ENCODE measurements around the gene HDAC4. TPM values are rescaled to one million over a fixed set of nuclear protein-coding genes. Genes with fewer than 3 reads are reported as not detected.
A peak's percentile ranks its signal among the peaks of the same experiment; 100 is the strongest.

HDAC4 gene
- total RNA-seq, 4 donors from 2014 or later: 68.0 to 123 (median 86.5) TPM

DNA sequence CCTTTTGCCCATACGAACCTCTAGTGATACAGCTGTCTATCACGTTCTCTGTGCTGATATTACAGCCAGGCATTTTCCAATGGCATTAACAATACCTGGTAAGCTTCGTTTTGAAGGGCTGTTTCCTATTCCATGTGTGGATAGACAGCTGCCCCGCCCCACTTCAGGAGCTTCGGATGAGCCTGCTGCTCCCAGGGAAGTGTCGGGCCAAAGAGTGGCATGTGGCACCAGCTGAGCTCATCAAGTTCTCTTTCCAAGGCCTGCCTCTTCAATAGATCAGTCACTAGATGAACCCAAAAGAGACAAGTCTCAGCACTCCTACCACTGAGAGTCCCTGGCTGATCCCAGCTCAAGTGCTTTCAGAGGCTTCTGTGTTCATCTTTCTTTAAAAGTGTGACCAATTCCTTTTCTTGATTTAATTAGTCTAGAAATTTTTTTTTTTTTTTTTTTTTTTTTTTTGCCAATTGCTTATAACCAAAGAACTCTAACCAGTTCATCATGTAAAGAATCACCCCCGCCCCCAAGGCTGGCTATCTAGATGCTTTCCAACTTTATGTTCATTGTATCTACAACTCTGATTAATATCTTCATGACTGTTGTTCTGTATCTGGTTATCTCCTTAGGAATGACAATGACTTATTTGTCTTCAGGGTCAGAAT lies 46.6 kb downstream of the HDAC4 start:
- H3K4me1 ChIP-seq: peaks cover 0 to 13% (median 3%) of the 10 kb centered on the region in 4 donors
- H3K27ac ChIP-seq: no peak overlapping the region
- TF ChIP-seq EP300 (IDR thresholded peaks at IDR 0.05) (no peak), POLR2A (IDR thresholded peaks at IDR 0.05) (no peak)
- TF ChIP-seq, protein P1, sequence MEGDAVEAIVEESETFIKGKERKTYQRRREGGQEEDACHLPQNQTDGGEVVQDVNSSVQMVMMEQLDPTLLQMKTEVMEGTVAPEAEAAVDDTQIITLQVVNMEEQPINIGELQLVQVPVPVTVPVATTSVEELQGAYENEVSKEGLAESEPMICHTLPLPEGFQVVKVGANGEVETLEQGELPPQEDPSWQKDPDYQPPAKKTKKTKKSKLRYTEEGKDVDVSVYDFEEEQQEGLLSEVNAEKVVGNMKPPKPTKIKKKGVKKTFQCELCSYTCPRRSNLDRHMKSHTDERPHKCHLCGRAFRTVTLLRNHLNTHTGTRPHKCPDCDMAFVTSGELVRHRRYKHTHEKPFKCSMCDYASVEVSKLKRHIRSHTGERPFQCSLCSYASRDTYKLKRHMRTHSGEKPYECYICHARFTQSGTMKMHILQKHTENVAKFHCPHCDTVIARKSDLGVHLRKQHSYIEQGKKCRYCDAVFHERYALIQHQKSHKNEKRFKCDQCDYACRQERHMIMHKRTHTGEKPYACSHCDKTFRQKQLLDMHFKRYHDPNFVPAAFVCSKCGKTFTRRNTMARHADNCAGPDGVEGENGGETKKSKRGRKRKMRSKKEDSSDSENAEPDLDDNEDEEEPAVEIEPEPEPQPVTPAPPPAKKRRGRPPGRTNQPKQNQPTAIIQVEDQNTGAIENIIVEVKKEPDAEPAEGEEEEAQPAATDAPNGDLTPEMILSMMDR (IDR thresholded peaks at IDR 0.05): no peak
- H3K4me3 ChIP-seq: no peak overlapping the region
- H3K36me3 ChIP-seq: peaks cover 0 to 35% (median 0%) of the 10 kb centered on the region in 3 donors
- H3K9me3 ChIP-seq: peaks cover 0 to 6% (median 2%) of the 10 kb centered on the region in 4 donors
- H3K27me3 ChIP-seq: no peaks in the 10 kb centered on the region
- 93 to 98% methylated on average over 7 of the region's 7 CpGs for WGBS, 2 donors
- DNase-seq (ENCODE audit: low spot score in 2 of 2): no peak

GRCh38 chr2:239353692-239354091 lies 47.1 kb downstream of the HDAC4 start:
- TF ChIP-seq EP300 (IDR thresholded peaks at IDR 0.05): no peak
- H3K9me3 ChIP-seq: peaks cover 0 to 6% (median 2%) of the 10 kb centered on the region in 4 donors
- no peak overlapping the region for H3K4me3 ChIP-seq
- DNase-seq (ENCODE audit: low spot score in 2 of 2): no peak
- H3K4me1 ChIP-seq: peaks cover 0 to 19% (median 8%) of the 10 kb centered on the region in 4 donors
- H3K27me3 ChIP-seq: no peaks in the 10 kb centered on the region
- H3K27ac ChIP-seq: no peak overlapping the region
- peaks cover 0 to 35% (median 0%) of the 10 kb centered on the region in 3 donors for H3K36me3 ChIP-seq
- WGBS, 2 donors: 96 to 98% methylated on average over 5 of the region's 5 CpGs

GRCh38 chr2:239351687-239352086 lies 49.1 kb downstream of the HDAC4 start:
- peaks cover 0 to 35% (median 0%) of the 10 kb centered on the region in 3 donors for H3K36me3 ChIP-seq
- H3K27me3 ChIP-seq: no peaks in the 10 kb centered on the region
- H3K4me3 ChIP-seq: no peak overlapping the region
- peaks cover 0 to 6% (median 2%) of the 10 kb centered on the region in 4 donors for H3K9me3 ChIP-seq
- no peak overlapping the region for H3K27ac ChIP-seq
- no peak for DNase-seq (ENCODE audit: low spot score in 2 of 2)
- H3K4me1 ChIP-seq: peaks cover 0 to 19% (median 12%) of the 10 kb centered on the region in 4 donors
- WGBS, 2 donors: 85 to 93% methylated on average over 9 to 14 of the region's 14 CpGs
- no peak for TF ChIP-seq EP300 (IDR thresholded peaks at IDR 0.05)
- TF ChIP-seq, protein P1 (IDR thresholded peaks at IDR 0.05): no peak
- no peak for TF ChIP-seq POLR2A (IDR thresholded peaks at IDR 0.05)

DNA sequence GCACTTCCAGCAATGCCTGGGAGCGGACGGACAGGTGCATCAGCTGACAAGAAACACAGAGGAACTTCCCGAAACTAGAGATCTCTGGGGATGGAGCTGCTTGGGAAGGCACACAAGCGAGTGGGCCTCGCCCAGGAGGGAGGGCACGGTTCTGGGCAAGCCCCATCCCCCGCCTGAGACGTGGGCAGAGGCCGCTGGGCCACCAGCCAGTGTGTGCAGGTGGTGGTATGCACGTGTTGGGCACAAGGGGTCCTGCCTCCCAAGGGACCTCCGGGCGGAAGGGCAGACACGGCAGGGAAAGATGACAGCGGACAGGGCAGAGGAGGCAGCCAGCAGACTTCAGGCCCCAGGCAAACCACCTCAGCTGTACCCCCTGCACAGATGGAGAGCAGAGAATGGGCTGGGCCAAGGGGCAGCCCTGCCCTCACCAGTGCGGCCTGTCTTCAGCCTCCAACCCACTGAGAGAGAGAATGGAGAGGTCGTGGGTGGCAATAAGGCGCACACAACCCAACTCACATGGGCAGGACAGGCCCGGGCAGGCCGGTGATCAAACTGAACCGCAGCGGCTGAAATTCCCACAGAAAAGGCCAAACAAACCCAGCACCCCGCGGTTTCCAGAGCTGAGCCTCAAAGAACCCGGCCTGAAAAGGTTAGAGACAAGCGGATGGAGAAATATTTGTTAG lies 51.2 kb downstream of the HDAC4 start:
- Histone ChIP-seq H3K27me3 (no peaks in the 10 kb centered on the region), H3K4me3 (no peak overlapping the region), H3K9me3 (peaks cover 0 to under 1% (median under 1%) of the 10 kb centered on the region in 4 donors), H3K36me3 (peaks cover 0 to 35% (median 0%) of the 10 kb centered on the region in 3 donors), H3K27ac (peak overlapping the region; percentile 45 to 81 (median 64)), H3K4me1 (peaks cover 0 to 25% (median 14%) of the 10 kb centered on the region in 4 donors)
- no peak for DNase-seq (ENCODE audit: low spot score in 2 of 2)
- TF ChIP-seq EP300 (IDR thresholded peaks at IDR 0.05): no peak
- TF ChIP-seq, protein P1 (IDR thresholded peaks at IDR 0.05): no peak
- 74 to 75% methylated on average over 23 to 25 of the region's 25 CpGs for WGBS, 2 donors

DNA sequence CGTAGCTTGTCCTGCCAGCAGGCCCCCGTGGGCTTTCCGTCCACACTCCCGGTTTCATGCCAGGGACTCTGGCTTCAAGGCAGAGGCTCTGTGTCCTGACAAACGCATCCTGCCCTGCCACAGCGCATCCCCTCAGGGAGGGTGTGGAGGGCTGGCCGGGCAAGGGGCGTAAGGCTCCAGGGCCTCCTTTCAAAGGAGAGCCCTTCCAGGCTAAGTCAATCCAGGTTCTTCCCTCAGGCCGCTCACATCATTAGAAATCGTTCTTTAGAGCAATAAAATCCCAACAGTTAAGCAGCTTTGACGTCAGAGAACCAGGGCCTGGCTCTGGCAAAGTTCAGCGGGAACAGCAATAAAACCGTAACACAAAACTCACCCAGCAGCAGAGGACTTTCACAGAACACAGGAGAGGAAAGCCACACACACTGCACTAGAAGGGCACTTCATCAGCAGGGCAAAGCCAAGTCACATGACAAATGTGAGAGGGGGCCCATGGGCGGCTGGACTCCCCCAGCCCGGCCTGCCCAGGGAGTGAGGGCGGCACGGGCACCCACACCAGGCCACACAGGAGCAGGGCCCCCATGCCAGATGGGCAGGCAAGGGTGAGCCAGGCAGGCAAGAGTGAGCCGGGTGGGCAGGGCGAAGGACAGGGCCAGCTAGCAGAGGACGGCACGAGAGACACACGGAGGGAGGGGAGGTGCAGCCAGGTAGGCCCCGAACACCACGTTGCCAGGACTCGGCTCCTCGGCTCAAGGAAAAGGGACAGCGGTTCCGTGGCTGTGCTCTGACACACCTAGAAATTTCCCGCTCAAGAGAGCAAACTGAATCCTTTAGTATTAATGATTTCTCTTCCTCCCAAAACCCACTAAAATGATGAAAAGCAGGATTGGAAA lies 52.0 kb downstream of the HDAC4 start:
- peaks cover 0 to 35% (median 0%) of the 10 kb centered on the region in 3 donors for H3K36me3 ChIP-seq
- H3K9me3 ChIP-seq: no peaks in the 10 kb centered on the region
- DNase-seq (ENCODE audit: low spot score in 2 of 2): no peak
- no peaks in the 10 kb centered on the region for H3K27me3 ChIP-seq
- 63 to 67% methylated on average over 28 to 29 of the region's 29 CpGs for WGBS, 2 donors
- peak in 1 of 2 donors; percentile 43 for TF ChIP-seq EP300 (IDR thresholded peaks at IDR 0.05)
- TF ChIP-seq, protein P1 (IDR thresholded peaks at IDR 0.05): no peak
- peaks cover 0 to 26% (median 14%) of the 10 kb centered on the region in 4 donors for H3K4me1 ChIP-seq
- H3K27ac ChIP-seq: peak overlapping the region; percentile 47 to 81 (median 73)
- no peak overlapping the region for H3K4me3 ChIP-seq

All from tibial nerve (tissue), 4 donors.